Testis (tissue), 2 donors: ENCODE results near the gene SRGAP1.

Experiments used
- CTCF ChIP-seq, 3 experiments: fragments of 450-650 bp in 2 of 3; fragments of 200-600 bp in 1 of 3; sonication (generic) in 1 of 3; IDR thresholded peaks; one replicate each; pipeline ENCODE4 v1.5.1; 2016 to 2019; ENCODE audit warnings: antibody characterized with exemption in 3 of 3, mild to moderate bottlenecking in 2 of 3, moderate library complexity in 1 of 3
- POLR2A ChIP-seq: fragments of 450-650 bp; IDR thresholded peaks from one replicate; pipeline ENCODE4 v1.6.1; 2017; ENCODE audit warnings: antibody characterized with exemption, mild to moderate bottlenecking, moderate library complexity

- TF ChIP-seq CTCF (IDR thresholded peaks at IDR 0.05) = no peak
- no peak for TF ChIP-seq POLR2A
These were observed 277.7 kb downstream of the SRGAP1 start for GRCh38 chr12:64122154-64122553.
